Ascending aorta (tissue), 2 donors: ENCODE data around the gene PYCARD. TPM values are rescaled to one million over a fixed set of nuclear protein-coding genes. Genes with fewer than 3 reads are reported as not detected.

ENCODE experiments used
- DNase-seq, 2 donors: peaks; one replicate each; pipeline ENCODE4 v3.0.0-alpha.2; 2019; ENCODE audit warnings: low spot score in 2 of 2
- H3K27ac ChIP-seq, 2 donors: fragments of 200-600 bp; sonication (generic); one replicate each; pipeline ENCODE4 v1.5.1; 2016 to 2017; ENCODE audit warnings: mild to moderate bottlenecking in 1 of 2
- H3K27me3 ChIP-seq: fragments of 200-600 bp; sonication (generic); one replicate; pipeline ENCODE4 v1.5.1; 2017
- H3K36me3 ChIP-seq, 2 donors: fragments of 200-600 bp; sonication (generic); one replicate each; pipeline ENCODE4 v1.5.1; 2016
- H3K4me1 ChIP-seq, 2 donors: fragments of 200-600 bp; sonication (generic); one replicate each; pipeline ENCODE4 v1.5.1; 2016 to 2017; ENCODE audit warnings: mild to moderate bottlenecking in 1 of 2
- H3K4me3 ChIP-seq, 2 donors: fragments of 200-600 bp; sonication (generic); one replicate each; pipeline ENCODE4 v1.5.1; 2016 to 2017; ENCODE audit warnings: mild to moderate bottlenecking in 1 of 2
- H3K9me3 ChIP-seq, 2 donors: fragments of 200-600 bp; sonication (generic); one replicate each; pipeline ENCODE4 v1.5.1; 2016
- intact Hi-C: fragments of 100-400 bp; cut with DNase I; formaldehyde crosslinking; loops from one replicate; pipeline ENCODE4 v1.15.1; 2023
- total RNA-seq: library from RNA; depleted of rRNA; stranded (reverse); fragments of >200 nt; gene quantifications from one replicate; pipeline ENCODE4 v1.1.0, GENCODE V29; 2016
- TF ChIP-seq, protein P1 (sequence below), 3 experiments: fragments of 200-600 bp in 2 of 3; fragments of 450-650 bp in 1 of 3; sonication (generic) in 2 of 3; IDR thresholded peaks; one replicate each; pipeline ENCODE4 v1.5.1; 2016 to 2019; ENCODE audit warnings: antibody characterized with exemption in 3 of 3, mild to moderate bottlenecking in 1 of 3, moderate library complexity in 1 of 3

Gene PYCARD
- total RNA-seq, 1 donor from 2014 or later = 21.1 TPM

DNA sequence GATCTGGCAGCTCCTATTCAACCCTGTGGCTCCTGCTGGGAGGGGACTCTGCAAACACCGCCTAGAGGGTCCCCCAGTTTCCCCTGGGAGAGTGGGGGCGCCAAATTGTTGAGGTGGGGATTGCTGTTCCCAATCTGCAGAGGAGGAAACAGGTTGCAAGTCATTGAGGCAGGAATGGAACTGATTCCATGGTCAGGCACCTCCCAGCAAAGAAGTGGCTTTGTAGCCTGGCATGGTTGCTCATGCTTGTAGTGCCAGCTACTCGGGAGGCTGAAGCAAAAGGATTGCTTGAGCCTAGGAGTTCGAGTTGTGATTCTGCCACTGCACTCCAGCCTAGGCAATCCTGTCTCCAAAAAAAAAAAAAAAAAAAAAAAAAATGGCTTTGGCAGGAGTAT is 14.6 kb upstream of the PYCARD start:
- Histone ChIP-seq H3K27me3 (peaks cover 3% of the 10 kb centered on the region), H3K27ac (no peak overlapping the region), H3K9me3 (no peaks in the 10 kb centered on the region), H3K36me3 (no peaks in the 10 kb centered on the region), H3K4me1 (peaks cover 13 to 23% of the 10 kb centered on the region in 2 donors), H3K4me3 (peak overlapping the region in 1 of 2 donors; percentile 68)
- TF ChIP-seq, protein P1, sequence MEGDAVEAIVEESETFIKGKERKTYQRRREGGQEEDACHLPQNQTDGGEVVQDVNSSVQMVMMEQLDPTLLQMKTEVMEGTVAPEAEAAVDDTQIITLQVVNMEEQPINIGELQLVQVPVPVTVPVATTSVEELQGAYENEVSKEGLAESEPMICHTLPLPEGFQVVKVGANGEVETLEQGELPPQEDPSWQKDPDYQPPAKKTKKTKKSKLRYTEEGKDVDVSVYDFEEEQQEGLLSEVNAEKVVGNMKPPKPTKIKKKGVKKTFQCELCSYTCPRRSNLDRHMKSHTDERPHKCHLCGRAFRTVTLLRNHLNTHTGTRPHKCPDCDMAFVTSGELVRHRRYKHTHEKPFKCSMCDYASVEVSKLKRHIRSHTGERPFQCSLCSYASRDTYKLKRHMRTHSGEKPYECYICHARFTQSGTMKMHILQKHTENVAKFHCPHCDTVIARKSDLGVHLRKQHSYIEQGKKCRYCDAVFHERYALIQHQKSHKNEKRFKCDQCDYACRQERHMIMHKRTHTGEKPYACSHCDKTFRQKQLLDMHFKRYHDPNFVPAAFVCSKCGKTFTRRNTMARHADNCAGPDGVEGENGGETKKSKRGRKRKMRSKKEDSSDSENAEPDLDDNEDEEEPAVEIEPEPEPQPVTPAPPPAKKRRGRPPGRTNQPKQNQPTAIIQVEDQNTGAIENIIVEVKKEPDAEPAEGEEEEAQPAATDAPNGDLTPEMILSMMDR (IDR thresholded peaks at IDR 0.05) = no peak
- intact Hi-C loops = no loop called here
- no peak for DNase-seq

DNA sequence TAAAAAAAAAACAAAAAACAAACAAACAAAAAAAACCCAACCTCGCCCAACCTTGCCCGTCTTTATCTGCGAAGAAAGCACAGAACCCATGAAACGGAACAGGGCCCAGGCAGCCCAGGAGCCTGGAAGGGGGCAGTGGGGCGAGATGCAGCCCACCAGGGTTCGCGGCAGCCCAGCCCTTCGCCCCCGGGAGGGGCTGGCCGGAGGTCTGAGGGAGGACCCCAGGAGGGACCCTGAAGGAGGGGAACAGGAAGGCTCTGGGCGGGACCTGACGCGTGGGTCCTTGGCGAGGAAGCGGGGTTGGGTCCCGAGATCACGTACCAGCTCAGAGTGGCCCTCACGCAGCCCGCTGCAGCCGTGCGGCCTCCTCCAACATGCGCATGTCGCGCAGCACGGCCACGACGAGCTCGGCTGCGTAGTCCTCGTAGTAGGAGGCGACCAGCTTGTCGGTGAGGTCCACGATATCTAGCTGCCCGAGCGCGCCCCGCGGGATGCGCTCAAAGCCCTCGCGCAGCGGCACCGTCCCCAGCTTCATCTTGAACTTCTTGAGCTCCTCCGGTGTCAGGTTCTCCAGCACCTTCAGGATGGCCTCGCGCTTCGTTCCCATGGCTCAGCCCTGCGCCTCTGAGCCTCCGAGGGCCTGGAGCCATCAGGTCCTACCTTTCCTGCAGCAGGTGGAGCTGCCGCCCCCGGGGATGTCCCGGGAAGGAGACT is 14.0 kb upstream of the PYCARD start, which contains the start of gene PYDC1:
Gene PYDC1, minus strand, starts transcription at position 714 of the 714 bp plus-strand sequence. Its CDS starts 107 bp downstream, at position 607.
- intact Hi-C loops = no loop called here
- Histone ChIP-seq H3K4me3 (peak within 1 kb of the TSS; percentile 51 to 68), H3K9me3 (no peaks in the 10 kb centered on the region), H3K4me1 (peaks cover 13 to 23% of the 10 kb centered on the region in 2 donors), H3K27me3 (peaks cover 3% of the 10 kb centered on the region), H3K36me3 (no peaks in the 10 kb centered on the region), H3K27ac (no peak within 1 kb of the TSS)
- DNase-seq = no peak
- TF ChIP-seq, protein P1 (IDR thresholded peaks at IDR 0.05) = no peak

DNA sequence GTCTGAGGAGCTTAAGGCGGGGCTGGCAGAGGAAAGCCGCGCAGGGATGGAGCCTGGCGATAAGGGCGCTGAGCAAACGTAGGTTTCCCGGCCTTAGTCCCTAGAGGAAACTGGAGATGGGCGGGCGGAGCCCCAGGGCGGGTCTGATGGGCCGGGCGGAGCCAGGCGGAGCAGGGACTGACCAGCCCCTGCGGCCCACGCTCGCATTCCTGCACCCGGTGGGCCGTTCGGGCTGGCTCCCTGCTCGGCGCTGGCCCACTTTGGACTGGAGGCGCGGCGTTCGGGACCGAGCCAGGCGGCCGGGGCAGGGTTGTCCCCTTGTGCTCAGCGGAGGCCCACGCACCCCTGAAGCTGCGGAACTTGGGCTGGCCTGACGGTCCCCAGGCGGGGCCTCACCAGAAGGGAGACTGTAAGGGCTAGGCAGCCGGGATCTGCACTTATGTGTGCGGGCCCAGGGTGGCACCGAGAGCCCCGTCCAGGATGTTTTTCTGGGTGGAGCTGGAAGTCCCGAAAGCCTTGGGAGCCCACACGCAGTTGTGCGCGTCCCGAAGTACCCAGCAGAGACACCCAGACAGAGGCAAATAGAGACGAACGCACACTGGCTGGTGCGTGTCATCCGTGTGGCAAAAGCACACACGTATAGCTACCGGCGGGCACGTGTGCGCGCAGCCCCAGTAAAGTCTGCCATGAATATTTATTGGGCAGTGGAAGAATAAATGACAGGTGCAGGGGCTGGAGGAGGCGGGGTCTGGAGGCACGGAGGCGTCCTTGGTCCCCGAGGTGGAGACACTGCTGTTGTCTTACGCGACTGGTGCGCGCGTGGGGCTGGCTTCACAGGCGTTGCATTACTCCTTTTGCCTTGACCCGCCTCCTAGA is 13.0 kb upstream of the PYCARD start:
- Histone ChIP-seq H3K9me3 (no peaks in the 10 kb centered on the region), H3K4me1 (peaks cover 13 to 23% of the 10 kb centered on the region in 2 donors), H3K27me3 (peaks cover 3% of the 10 kb centered on the region), H3K36me3 (no peaks in the 10 kb centered on the region), H3K4me3 (peak overlapping the region; percentile 51 to 68), H3K27ac (no peak overlapping the region)
- intact Hi-C loops = no loop called here
- peak in 1 of 2 donors; percentile 72 for DNase-seq
- TF ChIP-seq, protein P1 (IDR thresholded peaks at IDR 0.05) = no peak

DNA sequence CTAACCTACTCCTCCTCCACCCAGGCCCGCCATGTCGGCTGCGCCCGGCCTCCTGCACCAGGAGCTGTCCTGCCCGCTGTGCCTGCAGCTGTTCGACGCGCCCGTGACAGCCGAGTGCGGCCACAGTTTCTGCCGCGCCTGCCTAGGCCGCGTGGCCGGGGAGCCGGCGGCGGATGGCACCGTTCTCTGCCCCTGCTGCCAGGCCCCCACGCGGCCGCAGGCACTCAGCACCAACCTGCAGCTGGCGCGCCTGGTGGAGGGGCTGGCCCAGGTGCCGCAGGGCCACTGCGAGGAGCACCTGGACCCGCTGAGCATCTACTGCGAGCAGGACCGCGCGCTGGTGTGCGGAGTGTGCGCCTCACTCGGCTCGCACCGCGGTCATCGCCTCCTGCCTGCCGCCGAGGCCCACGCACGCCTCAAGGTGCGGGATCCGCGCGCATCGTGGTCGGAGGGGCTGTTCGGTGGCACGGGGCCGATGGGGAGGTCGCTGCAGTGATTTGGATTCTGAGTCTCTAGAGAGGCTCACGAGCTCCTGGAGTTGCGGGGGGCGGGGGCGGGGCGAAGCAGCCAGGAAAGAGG is 12.2 kb upstream of the PYCARD start:
- H3K4me1 ChIP-seq = peaks cover 13 to 23% of the 10 kb centered on the region in 2 donors
- no peaks in the 10 kb centered on the region for H3K9me3 ChIP-seq
- peaks cover 3% of the 10 kb centered on the region for H3K27me3 ChIP-seq
- TF ChIP-seq, protein P1 (IDR thresholded peaks at IDR 0.05) = no peak
- no peaks in the 10 kb centered on the region for H3K36me3 ChIP-seq
- no peak for DNase-seq
- H3K27ac ChIP-seq = peak overlapping the region in 1 of 2 donors; percentile 15
- intact Hi-C loops = no loop called here
- peak overlapping the region; percentile 51 to 68 for H3K4me3 ChIP-seq

DNA sequence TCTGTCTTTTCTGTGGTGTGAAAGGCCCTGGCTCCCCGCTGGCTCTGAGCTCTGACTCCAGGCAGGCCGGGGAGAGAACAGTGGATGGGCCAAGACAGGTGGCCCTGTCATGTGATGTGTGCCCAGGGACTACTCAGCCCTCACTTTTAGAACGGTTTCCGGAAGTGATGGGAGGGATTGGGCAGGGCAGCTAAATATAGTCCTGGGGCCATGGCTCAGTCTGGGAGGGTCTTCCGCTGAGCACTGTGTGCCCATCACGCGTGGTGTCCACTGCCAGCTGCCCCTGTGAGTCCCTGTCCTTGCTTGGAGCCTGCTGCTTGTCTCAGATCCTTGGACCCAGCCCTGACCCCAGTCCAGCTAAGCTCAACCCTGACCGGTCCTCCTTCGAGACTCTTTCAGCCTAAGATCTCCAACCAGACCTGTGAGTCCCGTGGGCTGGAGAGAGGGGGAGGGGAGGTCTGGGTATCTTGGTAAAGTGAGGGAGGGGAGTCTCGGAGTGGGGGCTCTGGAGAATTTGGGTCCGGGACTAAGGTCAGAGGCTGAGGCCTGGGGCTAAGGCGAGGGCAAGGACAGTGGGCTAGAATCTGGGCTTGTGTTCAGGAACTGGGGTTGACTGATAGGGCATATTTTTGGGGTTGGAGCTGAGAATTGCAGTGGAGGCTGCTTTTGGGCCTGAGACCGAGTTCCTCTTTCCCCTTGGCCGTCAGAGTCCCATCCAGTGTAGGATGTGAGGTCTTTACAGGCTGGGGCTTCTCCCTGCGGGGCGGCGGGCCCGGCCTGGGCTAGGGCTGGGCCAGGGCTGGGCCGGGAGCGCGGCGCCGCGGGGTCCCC is 11.5 kb upstream of the PYCARD start, which contains the start of gene TRIM72:
Gene TRIM72, plus strand, starts transcription at position 243 of the 831 bp plus-strand sequence. CDS start 620 bp downstream, outside the sequence.
- H3K27ac ChIP-seq = peak within 1 kb of the TSS in 1 of 2 donors; percentile 15
- peaks cover 3% of the 10 kb centered on the region for H3K27me3 ChIP-seq
- peaks cover 13 to 23% of the 10 kb centered on the region in 2 donors for H3K4me1 ChIP-seq
- TF ChIP-seq, protein P1 (IDR thresholded peaks at IDR 0.05) = no peak
- peak within 1 kb of the TSS; percentile 51 to 68 for H3K4me3 ChIP-seq
- no peak for DNase-seq
- no peaks in the 10 kb centered on the region for H3K36me3 ChIP-seq
- intact Hi-C loops = no loop called here
- H3K9me3 ChIP-seq = no peaks in the 10 kb centered on the region
